Breast epithelium (tissue), 3 donors: ENCODE results near the gene TCN2.

ENCODE experiments used
- CTCF ChIP-seq, 3 donors: fragments of 450-650 bp; IDR thresholded peaks; one replicate each; pipeline ENCODE4 v1.5.1; 2016 to 2017; ENCODE audit warnings: antibody characterized with exemption in 3 of 3, mild to moderate bottlenecking in 3 of 3, moderate library complexity in 3 of 3
- POLR2AphosphoS5 ChIP-seq, 3 donors: sonication (generic); formaldehyde crosslinking; IDR thresholded peaks; one replicate each; pipeline ENCODE4 v1.6.1; 2017; ENCODE audit warnings: antibody characterized with exemption in 3 of 3

- TF ChIP-seq POLR2AphosphoS5 (IDR thresholded peaks at IDR 0.05) (peak; percentile 64 to 76 (median 68)), CTCF (IDR thresholded peaks at IDR 0.05) (no peak)
Measured at GRCh38 chr22:30591588-30592359, 15.2 kb upstream of the TCN2 start, which contains the start of gene PES1.
